NCI-H146 treated with DMSO at 0.1 percent for 48 hours (cell line): ENCODE results near the gene CELF4.

Experiments used
- DNase-seq: peaks from one replicate; lab custom pipeline; 2025; ENCODE audit not compliant: unreplicated experiment; lab: John Stamatoyannopoulos, UW

CELF4 gene

DNA sequence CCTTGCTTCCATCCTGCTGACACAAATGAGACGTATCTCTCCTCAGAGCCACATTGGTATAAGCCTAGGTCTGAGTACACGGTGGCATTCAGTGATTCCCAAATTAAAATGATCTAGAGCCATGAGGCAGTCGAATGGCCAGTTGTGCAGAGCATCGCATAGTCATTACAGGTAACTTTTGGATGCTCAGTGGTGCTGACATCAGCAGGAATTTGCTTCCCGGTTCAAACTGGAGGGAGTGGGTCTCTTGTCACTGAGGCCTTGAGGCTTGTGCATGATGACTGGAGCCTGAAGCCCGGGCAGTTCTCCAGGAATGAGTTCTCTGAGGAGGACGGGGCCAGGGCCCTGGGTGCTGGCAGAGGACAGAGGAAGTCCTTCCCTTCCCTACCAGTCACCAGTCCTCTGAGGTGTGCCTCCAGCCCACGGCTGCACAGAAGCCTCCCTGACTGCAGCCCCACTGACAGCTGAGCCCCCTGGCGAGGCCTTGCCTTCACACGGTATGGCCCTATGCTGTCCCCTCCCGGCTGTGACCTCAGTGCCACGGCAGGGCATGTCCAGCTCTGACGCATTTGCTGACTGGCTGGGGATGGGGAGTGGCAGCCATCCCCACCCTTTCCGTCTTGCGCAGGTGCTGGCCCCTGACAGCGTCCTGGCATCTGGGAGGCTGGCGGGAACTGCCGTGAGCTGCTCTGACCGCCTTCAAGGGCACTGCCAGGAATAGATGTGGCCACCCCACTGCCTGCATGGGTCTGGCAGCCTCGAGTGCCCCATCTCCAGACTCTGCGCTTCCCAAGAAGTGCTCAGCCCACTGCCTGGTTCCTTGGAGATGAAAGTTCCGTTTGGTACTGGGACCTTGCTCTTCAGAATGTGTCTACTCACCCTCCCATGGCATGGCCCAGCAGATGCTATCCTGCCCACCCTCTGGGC, 117.4 kb downstream of the CELF4 start:
- DNase-seq, result no peak

DNA sequence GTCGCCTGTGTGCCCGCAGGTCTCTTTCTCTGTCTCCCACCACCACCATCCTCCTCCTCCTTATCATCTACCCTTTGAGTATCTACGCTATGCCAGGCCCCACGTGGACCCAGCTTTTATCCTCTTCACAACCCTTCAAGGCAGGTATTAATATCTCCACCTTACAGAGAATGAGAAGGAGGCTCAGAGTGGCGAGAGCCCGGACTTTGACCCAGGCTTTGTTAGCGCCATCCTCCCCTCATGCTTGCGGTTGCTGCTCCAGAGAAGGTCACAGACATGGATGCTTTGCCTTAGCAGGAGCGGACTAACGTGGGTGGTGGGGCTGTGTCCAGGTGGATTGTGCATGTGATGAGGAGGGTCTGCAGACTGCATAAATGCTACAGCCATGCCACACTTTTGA, 119.8 kb downstream of the CELF4 start:
- no peak for DNase-seq

DNA sequence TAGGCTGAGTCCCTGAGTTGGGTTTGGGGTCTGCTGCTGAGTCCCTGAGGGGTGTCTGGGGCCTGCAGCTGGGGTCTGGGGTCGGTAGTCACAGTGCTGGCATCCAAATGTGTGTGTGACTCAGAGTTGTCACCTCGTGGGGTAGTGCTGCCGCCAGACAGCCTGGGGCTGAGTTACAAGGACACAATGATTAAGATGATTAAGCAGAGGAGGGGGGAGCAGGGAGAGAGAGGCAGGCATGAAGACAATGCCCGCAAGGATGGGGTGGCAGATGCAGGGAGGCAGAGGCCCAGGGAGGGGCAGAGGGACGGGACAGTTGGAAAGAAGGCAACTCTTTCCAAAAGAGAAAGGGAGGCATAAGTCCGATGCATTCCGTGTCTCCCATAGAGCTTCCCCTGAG, 120.2 kb downstream of the CELF4 start:
- no peak for DNase-seq

DNA sequence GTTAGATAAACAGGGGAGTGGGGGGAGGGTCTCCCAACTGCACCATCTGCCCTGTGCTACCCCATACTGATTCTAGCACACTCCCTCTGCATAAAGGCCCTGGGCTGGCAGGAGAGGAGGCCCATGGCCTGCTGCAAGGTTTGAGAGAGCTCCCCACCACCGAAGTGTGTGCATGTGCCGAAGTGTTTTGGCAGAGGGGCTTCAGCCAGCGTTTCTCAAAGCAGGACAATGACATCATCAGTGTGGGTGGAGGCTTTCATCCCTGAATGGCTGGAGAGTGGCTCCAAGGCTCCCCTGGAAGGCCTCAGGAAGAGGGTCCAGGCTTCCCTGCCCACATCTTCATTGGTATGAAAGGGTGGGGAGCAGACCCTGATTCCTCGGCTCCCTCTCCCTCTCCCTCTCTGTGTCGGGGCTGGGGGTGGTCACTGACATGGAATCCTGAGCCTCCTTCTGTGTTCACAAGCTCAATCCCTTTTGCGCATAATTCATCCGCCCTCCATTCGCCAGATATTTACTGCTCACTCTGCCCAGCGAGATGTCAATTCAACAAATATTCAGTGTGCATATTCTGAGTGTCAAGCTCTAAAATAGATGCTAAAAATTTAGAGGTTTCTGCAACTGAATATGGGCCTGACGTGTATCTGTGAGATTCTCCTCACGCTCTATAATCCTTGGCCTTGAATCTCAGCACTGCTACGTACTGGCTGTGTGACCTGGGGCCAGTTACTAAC, 122.1 kb downstream of the CELF4 start:
- DNase-seq, result no peak

DNA sequence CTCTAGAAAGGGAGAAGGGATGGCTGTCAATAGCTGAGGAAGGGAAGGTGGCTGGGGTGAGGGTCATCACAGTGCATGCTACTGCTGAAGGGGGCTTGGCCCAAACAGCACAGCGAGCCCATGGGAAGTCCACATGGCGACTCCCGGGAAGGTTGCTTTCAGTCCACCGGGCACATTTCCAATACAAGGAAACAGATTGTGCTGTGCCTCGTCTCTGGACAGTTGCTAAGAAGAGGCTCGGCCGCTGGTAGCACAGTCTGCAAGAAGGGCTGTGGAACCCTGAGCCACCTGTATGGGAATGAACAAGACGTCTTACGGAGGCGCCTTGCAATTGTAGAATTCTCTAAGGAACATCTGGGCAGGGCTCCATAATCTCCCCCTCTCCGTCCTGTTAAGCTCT, 123.1 kb downstream of the CELF4 start:
- no peak for DNase-seq

DNA sequence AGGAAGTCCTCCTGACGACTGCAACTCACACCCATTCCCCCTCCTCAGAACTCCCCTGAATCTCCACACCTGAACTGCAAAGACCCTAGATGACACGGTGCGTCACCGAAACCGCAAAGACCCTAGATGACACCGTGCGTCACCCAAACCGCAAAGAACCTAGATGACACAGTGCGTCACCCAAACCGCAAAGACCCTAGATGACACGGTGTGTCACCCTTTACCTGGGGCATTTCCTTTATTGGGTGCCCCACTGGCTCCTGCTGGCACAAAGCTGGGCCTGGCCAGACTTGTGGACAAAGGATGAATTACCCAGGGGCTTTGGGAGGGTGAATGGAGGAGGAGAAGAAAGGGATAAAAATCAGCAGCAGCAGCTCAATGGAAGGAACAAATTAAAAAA, 123.8 kb downstream of the CELF4 start:
- DNase-seq, result no peak

DNA sequence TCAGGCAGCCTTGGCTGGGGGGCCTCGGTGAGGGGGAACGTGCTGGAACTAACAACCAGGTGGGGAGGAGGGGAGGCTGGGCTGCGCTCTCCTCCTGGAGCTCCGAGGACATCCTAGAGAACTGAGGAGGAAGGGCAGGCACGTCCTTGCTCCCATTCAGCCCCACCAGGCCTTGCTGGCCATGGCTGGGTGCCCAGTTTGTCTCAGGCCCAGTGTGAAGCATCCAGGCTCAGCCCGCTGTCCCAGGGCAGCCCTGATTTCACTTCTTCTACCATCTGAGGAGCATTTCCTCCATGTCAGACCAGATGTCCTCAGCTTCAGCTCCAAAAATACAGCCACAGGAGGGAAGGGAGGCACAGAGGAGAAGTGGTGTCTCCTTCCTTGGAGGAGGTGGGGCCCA, 125.4 kb downstream of the CELF4 start:
- DNase-seq, result no peak

DNA sequence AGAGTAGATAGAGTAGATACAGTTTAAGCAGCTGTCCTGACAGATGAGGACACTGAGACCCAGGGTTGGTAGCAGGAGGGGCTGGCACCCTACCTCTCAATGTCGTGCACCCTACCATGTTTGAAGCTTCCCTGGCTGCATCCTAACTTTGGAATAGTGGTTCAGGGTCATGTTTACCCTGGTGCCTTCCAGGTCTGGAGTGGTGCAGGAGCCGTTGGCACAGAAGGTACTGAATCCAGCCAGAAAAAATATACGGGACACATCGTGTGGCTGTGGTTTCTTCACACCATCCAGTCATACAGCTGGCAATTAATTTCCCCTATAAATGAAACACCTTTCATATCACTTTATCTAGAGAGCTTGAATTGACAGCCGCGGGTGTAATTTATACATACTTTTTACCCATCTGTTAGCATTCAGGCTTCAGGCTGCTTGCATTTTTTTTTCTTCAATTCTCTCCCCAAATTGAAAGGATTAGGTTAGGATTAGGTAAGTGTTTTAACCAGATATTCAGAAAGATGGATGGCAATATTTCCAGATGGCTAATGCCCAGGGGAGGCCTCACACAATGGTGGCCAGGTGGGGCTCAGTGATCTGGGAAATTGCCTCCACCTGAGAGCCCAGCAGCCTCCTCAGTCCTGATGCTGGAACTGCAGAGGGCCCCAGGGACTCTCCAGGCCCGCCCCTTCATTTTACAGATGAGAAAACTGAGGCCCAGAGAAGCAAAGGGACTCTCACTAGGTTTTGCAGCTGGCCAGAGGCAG, 127.0 kb downstream of the CELF4 start:
- DNase-seq, result no peak

DNA sequence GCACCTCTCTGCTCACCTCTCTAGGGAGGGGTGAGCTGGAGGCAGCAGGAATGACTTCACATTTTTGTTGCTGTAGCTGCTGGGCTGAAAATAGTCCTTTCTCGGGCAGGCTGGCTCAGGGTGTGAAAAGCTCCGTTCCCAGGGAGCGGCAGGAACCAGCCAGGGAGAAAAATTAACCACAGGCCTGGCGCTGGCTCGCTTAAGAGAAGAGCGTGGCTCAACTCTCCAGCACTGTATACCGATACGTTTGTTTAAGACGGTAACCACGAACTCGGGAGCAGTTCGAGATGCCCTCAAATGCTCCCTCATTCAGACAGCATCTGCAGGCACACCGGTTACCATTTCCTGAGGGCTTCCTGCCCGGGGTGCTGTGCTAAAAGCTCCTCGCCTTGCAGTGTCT, 129.6 kb downstream of the CELF4 start:
- no peak for DNase-seq

DNA sequence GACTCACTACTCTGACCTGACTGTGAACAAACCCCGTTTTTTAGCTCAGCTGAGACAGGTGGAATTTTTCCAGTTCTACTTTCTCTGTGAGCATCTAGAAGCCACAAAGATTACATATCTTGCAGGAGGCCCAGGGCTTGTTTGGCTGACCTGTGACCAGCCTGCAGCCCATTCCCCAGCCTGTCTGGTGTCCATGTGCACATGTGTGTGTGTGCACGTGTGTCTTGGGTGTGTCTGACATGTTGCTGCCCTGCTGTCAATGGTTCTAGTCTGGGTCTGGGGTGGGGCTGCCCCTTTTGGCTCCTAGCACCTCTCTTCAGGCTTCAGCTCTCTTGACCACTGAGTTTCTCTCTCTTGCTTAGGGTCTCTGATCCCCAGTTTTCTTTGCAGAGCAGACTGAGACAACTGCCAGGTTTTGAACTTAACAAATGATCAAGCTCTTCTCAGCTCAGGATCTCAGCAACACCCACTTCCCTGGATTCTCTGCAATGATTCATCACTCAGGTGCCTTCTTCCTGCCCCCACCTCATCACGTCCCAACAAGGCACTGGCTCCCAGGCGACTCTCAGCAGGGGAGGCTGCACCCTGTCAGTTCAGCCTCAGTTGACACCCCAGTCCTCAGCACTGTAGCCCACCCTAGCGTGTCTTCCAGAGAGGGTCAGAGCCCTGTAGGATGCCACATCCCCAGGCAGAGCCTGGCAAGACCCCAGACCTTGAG, 130.3 kb downstream of the CELF4 start:
- DNase-seq, result no peak

DNA sequence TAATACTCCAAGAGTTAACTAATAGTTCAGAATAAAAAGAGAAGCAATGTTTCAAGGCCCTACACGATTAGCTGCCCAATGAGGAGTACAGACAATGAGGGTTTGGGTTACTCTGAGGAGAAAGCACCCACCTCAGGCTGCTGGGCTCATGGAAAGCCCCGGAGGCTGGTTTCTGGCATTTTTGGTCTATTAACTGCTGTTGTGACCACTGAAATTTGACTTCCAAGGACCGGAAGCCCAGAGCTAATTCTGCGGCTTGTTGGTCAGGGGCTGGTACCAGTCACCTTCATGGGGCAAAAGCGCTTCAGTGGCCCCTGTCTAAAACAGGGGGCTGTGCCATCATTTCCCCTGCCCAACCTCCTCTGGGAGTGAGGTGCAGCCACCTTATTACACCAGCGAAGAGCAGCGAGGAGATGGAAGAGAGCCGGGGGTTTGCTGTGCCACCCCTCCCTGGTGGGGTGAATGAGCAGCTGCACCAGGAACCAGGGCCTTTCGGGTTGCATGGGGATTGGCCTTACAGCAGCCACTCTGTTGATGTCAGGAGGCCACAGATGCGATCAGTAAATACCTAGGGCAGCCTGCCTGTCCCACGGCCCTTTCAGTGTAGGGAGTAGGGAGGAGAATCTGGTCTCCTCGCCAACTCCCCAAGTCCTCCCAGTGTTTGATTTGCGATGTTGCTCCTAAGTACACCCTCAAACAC, 131.3 kb downstream of the CELF4 start:
- DNase-seq, result no peak

DNA sequence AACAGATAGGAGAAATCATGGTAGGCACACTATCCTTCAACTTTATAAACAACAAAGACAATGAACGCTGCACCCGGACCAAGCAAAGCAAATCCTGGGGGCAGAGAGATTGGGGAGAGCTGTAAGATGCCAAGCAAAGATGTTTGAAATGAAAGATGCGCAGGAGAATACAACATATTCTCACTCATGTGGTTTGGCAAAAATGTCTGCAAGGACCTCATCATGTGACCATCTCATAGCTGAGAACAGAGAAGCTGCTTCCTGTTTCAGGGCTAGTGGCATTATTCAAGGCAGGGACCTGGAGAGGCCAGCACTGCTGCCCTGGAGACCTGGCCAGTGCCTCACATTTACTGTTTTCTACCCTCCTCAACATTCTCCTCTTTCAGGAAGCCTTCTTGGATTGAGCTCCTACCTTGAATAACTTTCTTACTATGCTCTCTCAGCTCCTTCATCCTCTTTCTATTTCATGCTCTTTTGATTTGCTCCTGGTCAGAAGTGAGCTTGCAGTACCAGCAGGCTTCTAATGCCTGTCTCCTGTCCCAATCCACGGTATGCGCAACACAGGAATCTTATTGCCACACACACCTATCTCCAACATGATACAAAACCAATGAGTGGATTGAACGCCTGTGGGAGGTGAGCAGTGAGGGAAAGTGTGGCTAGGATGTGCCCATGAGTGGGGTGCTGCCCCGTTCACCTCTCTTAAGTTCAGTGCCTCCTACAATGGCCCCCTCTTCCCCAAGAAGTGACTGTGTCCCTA, 133.0 kb downstream of the CELF4 start:
- DNase-seq, result no peak

DNA sequence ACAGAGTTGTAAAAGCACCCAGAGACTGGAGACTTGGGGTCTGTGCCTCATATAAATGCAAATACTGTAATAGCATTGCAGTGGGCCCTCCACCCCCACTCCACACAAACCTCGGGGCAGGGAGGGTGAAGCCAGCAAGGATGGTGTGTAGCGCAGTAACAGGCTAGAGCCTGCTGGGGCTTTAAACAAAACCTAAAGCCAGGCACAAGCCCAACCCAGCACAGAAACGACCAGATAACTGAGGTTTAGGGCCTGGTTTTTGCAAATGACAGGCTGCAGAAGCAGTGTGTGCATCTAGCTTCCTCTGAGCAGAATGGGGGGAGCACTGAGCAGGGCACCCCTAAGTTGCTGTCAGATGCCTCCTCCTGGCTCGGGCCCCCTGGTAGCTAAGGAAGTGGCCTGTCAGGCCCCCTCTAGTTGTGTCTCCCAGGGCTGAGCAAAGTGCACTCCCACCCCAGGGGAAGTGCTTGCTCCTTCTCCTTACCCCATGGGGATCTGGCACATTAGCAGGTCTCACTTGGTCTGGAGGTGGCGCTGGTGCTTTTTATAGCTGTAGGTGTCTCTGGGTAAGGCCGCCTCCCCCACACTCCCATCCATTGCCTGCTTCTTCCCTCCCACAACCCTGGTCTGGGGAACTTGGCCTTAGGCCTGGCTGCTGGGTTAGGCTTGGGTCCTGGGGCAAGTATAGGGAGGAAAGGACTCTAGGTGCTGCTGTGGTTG, 135.1 kb downstream of the CELF4 start:
- no peak for DNase-seq

DNA sequence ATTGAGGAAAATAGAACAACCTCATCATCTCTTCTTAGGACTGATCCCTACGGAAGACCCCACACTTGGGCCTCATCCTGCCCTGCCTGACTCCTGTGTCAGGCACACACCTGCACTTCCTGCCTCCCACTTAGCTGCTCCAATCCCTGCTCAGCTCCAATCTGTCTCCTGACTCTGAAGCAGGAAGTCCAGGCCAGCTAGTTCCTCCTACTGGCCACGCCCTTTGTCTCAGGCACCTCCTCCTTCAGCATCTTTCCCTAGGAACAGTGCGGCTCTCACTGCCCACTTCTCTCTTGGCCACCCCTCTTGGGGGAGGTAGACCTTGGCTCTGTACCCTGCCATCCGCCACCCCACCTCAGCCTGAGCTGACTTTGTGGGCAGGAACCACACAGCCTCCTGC, 135.8 kb downstream of the CELF4 start:
- DNase-seq, result no peak

DNA sequence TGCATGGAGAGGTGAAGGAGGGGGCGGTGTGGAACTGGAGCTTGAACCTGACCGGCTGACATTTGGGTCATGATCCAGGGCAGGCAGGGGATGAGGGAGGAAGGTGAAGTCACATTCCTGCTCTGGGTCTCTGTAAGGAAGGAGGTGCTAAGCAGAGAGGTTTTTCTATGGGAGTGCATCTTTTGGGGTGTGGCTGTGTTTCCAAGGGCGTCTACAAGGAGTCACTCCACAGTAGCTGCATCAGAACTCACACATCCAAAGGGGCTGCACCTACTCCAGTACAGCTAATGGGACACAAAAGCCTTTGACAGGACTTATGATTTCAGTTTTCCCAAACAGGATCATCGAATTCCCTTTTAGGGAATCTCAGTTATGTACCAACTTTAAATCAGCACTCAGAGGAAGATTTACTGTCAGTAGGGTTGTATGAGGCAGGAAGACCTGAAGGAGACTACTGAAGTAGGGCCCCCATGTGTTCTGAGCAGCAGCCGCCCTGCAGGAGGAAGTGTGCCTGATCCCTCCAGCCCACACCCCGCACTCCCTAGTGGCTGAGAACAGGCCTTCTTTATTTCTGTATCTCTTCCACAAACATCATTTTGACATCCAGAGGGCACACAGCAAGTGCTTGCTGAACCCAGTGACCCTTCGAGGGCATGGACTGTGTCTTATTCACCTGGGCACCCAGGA, 137.2 kb downstream of the CELF4 start:
- DNase-seq, result no peak

DNA sequence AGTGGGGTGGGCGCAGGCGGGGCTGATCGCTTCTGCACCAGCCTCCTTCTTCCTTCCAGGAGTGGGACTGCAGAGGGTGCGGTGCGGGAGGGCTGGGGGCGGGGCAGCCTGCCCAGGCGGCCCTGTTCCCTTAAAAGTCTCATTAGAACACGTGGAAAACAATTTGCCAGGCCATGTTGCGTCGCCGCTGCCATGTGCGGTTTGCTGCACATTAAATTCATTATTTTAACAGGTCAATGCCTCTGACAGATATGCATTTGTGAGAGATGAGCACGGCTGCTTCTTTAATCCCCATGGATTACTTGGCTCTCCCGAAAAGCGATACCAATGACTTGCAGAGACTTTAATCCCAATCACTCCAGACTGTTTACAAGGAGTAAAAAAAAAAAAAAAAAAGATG, 139.0 kb downstream of the CELF4 start:
- DNase-seq, result no peak

DNA sequence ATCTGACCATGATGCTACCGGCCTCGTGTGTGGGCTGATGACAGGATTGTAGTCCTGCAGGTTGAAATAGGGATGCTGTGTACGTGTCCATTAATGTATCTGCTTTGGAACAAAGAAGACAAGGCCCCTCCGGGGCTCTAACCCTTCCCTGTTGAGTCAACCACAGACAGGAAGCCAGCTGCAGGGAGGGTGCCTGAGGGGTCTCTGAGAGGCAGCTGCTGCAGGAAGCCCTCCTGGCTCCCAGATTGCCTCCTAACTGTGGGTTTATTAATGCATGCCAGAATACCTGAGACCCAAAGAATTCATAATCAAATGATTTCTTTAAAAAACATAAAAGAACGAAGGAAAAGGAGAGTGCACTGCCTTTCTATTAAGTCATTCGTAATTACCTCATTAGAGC, 140.4 kb downstream of the CELF4 start:
- DNase-seq, result peak; percentile 26

DNA sequence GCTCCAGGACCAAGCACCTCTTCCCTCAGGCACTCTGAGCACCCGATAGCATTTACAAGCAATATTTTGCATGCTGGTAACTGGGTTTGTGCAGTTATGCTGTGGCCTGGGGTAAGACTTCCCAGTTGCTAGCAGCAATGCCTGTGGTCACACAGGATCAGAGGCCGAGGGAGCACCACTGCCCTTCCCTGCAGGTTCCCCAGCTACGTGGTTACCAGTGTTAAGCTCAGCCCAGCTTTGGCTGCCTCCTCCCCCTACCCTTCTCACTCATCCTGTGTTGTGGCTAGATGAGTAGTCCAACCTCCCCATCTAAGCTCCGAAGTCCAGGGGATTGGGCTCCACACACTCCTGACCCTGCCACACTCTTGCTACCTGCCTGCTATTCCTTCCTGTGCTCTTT, 141.1 kb downstream of the CELF4 start:
- DNase-seq, result no peak
